ENCODE measurements around the gene ANKRD24.

- TF ChIP-seq CTCF (conservative IDR thresholded peaks at IDR 0.05; ENCODE audit: low read length): no peak
- TF ChIP-seq EZH2phosphoT487 (IDR thresholded peaks at IDR 0.05; ENCODE audit: borderline replicate concordance, low read depth, low read length): no peak
Measured at GRCh38 chr19:4171676-4172075, 10.8 kb upstream of the ANKRD24 start.

All from OCI-LY7 (cell line).